SK-N-MC (cell line): Measurements from ENCODE around the gene C4orf54.

ENCODE experiments used
- DNase-seq: peaks from one replicate; pipeline ENCODE4 v3.0.0-alpha.2; 2011; ENCODE audit warnings: low read depth, low spot score
- H3K27ac ChIP-seq: fragments of 200-600 bp; sonication (generic); 2 replicates; pipeline ENCODE4 v1.5.1; 2016; ENCODE audit warnings: mixed run types
- H3K36me3 ChIP-seq: fragments of 200-600 bp; sonication (generic); 2 replicates; pipeline ENCODE4 v1.6.1; 2017; ENCODE audit warnings: antibody characterized with exemption, low read length, mixed read lengths; ENCODE audit not compliant: insufficient read depth
- H3K4me3 ChIP-seq: fragments of 200-600 bp; sonication (generic); 2 replicates; pipeline ENCODE4 v1.5.1; 2016
- H3K9ac ChIP-seq: fragments of 200-600 bp; sonication (generic); 2 replicates; pipeline ENCODE4 v1.8.0; 2017; ENCODE audit warnings: mixed run types, mixed read lengths; ENCODE audit not compliant: insufficient read length
- H3K9me3 ChIP-seq: fragments of 200-600 bp; sonication (generic); 2 replicates; pipeline ENCODE4 v1.6.1; 2017; ENCODE audit warnings: low read depth, mild to moderate bottlenecking, antibody characterized with exemption, low read length, moderate library complexity, mixed read lengths
- EZH2 ChIP-seq: fragments of 200-600 bp; sonication (generic); IDR thresholded peaks from one replicate; pipeline ENCODE4 v1.6.1; 2017; ENCODE audit warnings: antibody characterized with exemption
- FOXP2 ChIP-seq: optimal IDR thresholded peaks from 2 replicates; pipeline ENCODE3; 2011; ENCODE audit warnings: mild to moderate bottlenecking, moderate library complexity; ENCODE audit not compliant: insufficient read depth; ENCODE audit errors: extremely low read length, control extremely low read depth
- POLR2AphosphoS5 ChIP-seq: IDR thresholded peaks from 2 replicates; pipeline ENCODE4 v1.6.1; 2012; ENCODE audit warnings: mild to moderate bottlenecking, low read depth, low read length, borderline replicate concordance

Gene C4orf54

GRCh38 chr4:99610605-99611175, 46.9 kb downstream of the C4orf54 start:
- DNase-seq, result no peak

GRCh38 chr4:99608417-99608816, 49.2 kb downstream of the C4orf54 start:
- H3K36me3 ChIP-seq, result no peaks in the 10 kb centered on the region
- H3K9ac ChIP-seq, result no peak overlapping the region
- H3K9me3 ChIP-seq, result no peaks in the 10 kb centered on the region
- no peak for TF ChIP-seq POLR2AphosphoS5
- TF ChIP-seq EZH2, result no peak
- no peak for TF ChIP-seq FOXP2
- no peak overlapping the region for H3K27ac ChIP-seq
- no peak for DNase-seq
- H3K4me3 ChIP-seq, result no peak overlapping the region

More at GRCh38 chr4:99610605-99611175, 46.9 kb downstream of the C4orf54 start:
- Histone ChIP-seq H3K36me3 (no peaks in the 10 kb centered on the region), H3K27ac (no peak overlapping the region), H3K4me3 (no peak overlapping the region), H3K9ac (no peak overlapping the region), H3K9me3 (no peaks in the 10 kb centered on the region)
- TF ChIP-seq EZH2 (no peak), POLR2AphosphoS5 (no peak), FOXP2 (no peak)
